H1 (cell line): ENCODE results near the gene ATP7B. TPM values are rescaled to one million over a fixed set of nuclear protein-coding genes. Genes with fewer than 3 reads are reported as not detected.
A peak's percentile ranks its signal among the peaks of the same experiment; 100 is the strongest.

ENCODE experiments used
- CTCF ChIA-PET: fragments of 300-600 bp; sonication (Branson Sonifier 250); formaldehyde crosslinking; loops from one replicate; lab custom pipeline; 2021; ENCODE audit not compliant: partially characterized antibody; lab: Charles Lee
- POLR2A ChIA-PET: fragments of 300-600 bp; sonication (Branson Sonifier 250); formaldehyde crosslinking; loops from one replicate; lab custom pipeline; 2021; ENCODE audit warnings: inconsistent platforms; ENCODE audit not compliant: partially characterized antibody; lab: Charles Lee
- DNase-seq, 2 experiments: peaks; one replicate each; pipeline versions ENCODE4 v3.0.0 to v3.0.0-alpha.2; 2010 to 2022; ENCODE audit warnings: low spot score in 2 of 2, low read depth in 1 of 2, mixed read lengths in 1 of 2
- FAIRE-seq: peaks from 2 replicates; lab custom pipeline; 2011; peaks lifted over from hg19 to GRCh38; lab: Jason Lieb, UNC
- H2AFZ ChIP-seq: 2 replicates; pipeline ENCODE4 v1.8.1; 2012; ENCODE audit warnings: low read length, inconsistent platforms
- H2AK5ac ChIP-seq: 2 replicates; pipeline ENCODE4 v1.6.1; 2013; ENCODE audit warnings: low read depth, low read length
- H2BK120ac ChIP-seq: replicated peaks from 2 replicates; pipeline ENCODE3; 2013; ENCODE audit warnings: low read depth, low read length, inconsistent platforms
- H2BK12ac ChIP-seq: 2 replicates; pipeline ENCODE4 v1.6.1; 2013; ENCODE audit warnings: low read depth, low read length
- H2BK15ac ChIP-seq: 2 replicates; pipeline ENCODE4 v1.6.1; 2013; ENCODE audit warnings: low read length
- H2BK20ac ChIP-seq: 2 replicates; pipeline ENCODE4 v1.6.1; 2013; ENCODE audit warnings: low read length
- H2BK5ac ChIP-seq: 2 replicates; pipeline ENCODE4 v1.6.1; 2013; ENCODE audit warnings: low read depth, low read length
- H3K14ac ChIP-seq: 2 replicates; pipeline ENCODE4 v1.6.1; 2013; ENCODE audit warnings: inconsistent platforms; ENCODE audit not compliant: insufficient read length
- H3K18ac ChIP-seq: 2 replicates; pipeline ENCODE4 v1.6.1; 2013; ENCODE audit warnings: low read length; ENCODE audit errors: extremely low read depth
- H3K23ac ChIP-seq: 2 replicates; pipeline ENCODE4 v1.6.1; 2013; ENCODE audit warnings: inconsistent platforms; ENCODE audit not compliant: insufficient read length
- H3K23me2 ChIP-seq: 2 replicates; pipeline ENCODE4 v1.6.1; 2013; ENCODE audit warnings: low read depth, low read length
- H3K27ac ChIP-seq: 2 replicates; pipeline ENCODE4 v1.6.1; 2011; ENCODE audit warnings: low read depth, low read length, inconsistent platforms
- H3K27me3 ChIP-seq, 4 experiments: replicated peaks in 1 of 4; 1 replicate in 1 of 4; 2 replicates in 3 of 4; pipeline versions ENCODE4 v1.6.1 to v1.8.1; 2011 to 2013; ENCODE audit warnings: low read length in 3 of 4, mild to moderate bottlenecking in 3 of 4, inconsistent platforms in 2 of 4, mixed read lengths in 2 of 4, moderate library complexity in 1 of 4; ENCODE audit not compliant: control insufficient read depth in 3 of 4, insufficient read depth in 3 of 4; ENCODE audit errors: extremely low read depth in 1 of 4
- H3K36me3 ChIP-seq, 4 experiments: 2 replicates each; pipeline versions ENCODE4 v1.6.1 to v1.8.1; 2011 to 2013; ENCODE audit warnings: mild to moderate bottlenecking in 4 of 4, low read length in 3 of 4, moderate library complexity in 2 of 4, control low read depth in 1 of 4, inconsistent platforms in 1 of 4; ENCODE audit not compliant: insufficient read depth in 4 of 4, control insufficient read depth in 2 of 4
- H3K4ac ChIP-seq: replicated peaks from 2 replicates; pipeline ENCODE3; 2013; ENCODE audit warnings: low read length, low read depth, mixed read lengths, inconsistent platforms; ENCODE audit not compliant: insufficient read length
- H3K4me1 ChIP-seq, 4 experiments: replicated peaks in 1 of 4; 1 replicate in 1 of 4; 2 replicates in 3 of 4; pipeline versions ENCODE4 v1.6.1 to v1.8.1; 2011 to 2013; ENCODE audit warnings: low read length in 3 of 4, inconsistent platforms in 2 of 4, mixed read lengths in 1 of 4; ENCODE audit not compliant: insufficient read depth in 4 of 4, control insufficient read depth in 3 of 4
- H3K4me2 ChIP-seq, 2 experiments: 2 replicates each; pipeline versions ENCODE4 v1.6.1 to v1.8.1; 2011 to 2013; ENCODE audit warnings: low read depth in 2 of 2, low read length in 2 of 2, control low read depth in 1 of 2, inconsistent platforms in 1 of 2, mild to moderate bottlenecking in 1 of 2; ENCODE audit not compliant: insufficient read depth in 1 of 2
- H3K4me3 ChIP-seq, 4 experiments: fragments of 200-600, 300-600 bp in 1 of 4; sonication (generic), shearing (Covaris generic), sonication (Bioruptor Twin) in 1 of 4; 2 replicates each; pipeline versions ENCODE4 v1.5.1 to v1.8.1; 2011 to 2016; ENCODE audit warnings: low read length in 4 of 4, low read depth in 3 of 4, control low read depth in 2 of 4, inconsistent platforms in 2 of 4, mild to moderate bottlenecking in 2 of 4, mixed read lengths in 1 of 4, moderate library complexity in 1 of 4; ENCODE audit not compliant: insufficient read depth in 2 of 4; ENCODE audit errors: extremely low read depth in 1 of 4
- H3K56ac ChIP-seq: replicated peaks from 2 replicates; pipeline ENCODE3; 2013; ENCODE audit warnings: low read depth, mild to moderate bottlenecking, mixed read lengths, low read length, inconsistent platforms; ENCODE audit not compliant: insufficient read length
- H3K79me1 ChIP-seq: 2 replicates; pipeline ENCODE4 v1.6.1; 2013; ENCODE audit warnings: low read depth, low read length, control low read depth
- H3K79me2 ChIP-seq, 2 experiments: 2 replicates each; pipeline versions ENCODE4 v1.6.1 to v1.8.1; 2012 to 2013; ENCODE audit warnings: low read length in 2 of 2, mild to moderate bottlenecking in 2 of 2, inconsistent platforms in 1 of 2; ENCODE audit not compliant: insufficient read depth in 2 of 2, control insufficient read depth in 1 of 2
- H3K9ac ChIP-seq, 4 experiments: replicated peaks in 1 of 4; 1 replicate in 1 of 4; 2 replicates in 3 of 4; pipeline versions ENCODE4 v1.6.1 to v1.8.1; 2011 to 2013; ENCODE audit warnings: low read depth in 3 of 4, low read length in 3 of 4, control low read depth in 2 of 4, mild to moderate bottlenecking in 2 of 4, moderate library complexity in 2 of 4, inconsistent platforms in 1 of 4; ENCODE audit errors: extremely low read depth in 1 of 4
- H3K9me3 ChIP-seq, 2 experiments: 2 replicates each; pipeline versions ENCODE4 v1.6.1 to v1.8.1; 2012 to 2013; ENCODE audit warnings: mild to moderate bottlenecking in 2 of 2, moderate library complexity in 2 of 2, control low read depth in 1 of 2, inconsistent platforms in 1 of 2, low read depth in 1 of 2, low read length in 1 of 2, mixed read lengths in 1 of 2; ENCODE audit not compliant: insufficient read depth in 2 of 2
- H4K20me1 ChIP-seq, 2 experiments: replicated peaks in 1 of 2; 2 replicates each; pipeline versions ENCODE3 to v1.8.1; 2011 to 2013; ENCODE audit warnings: inconsistent platforms in 2 of 2, low read length in 2 of 2, mild to moderate bottlenecking in 1 of 2; ENCODE audit not compliant: insufficient read depth in 2 of 2, control insufficient read depth in 1 of 2
- H4K5ac ChIP-seq: 2 replicates; pipeline ENCODE4 v1.6.1; 2013; ENCODE audit warnings: low read length, low read depth, mixed read lengths, inconsistent platforms; ENCODE audit not compliant: insufficient read length
- H4K8ac ChIP-seq: 2 replicates; pipeline ENCODE4 v1.8.0; 2013; ENCODE audit warnings: mild to moderate bottlenecking, moderate library complexity, low read length, inconsistent platforms; ENCODE audit not compliant: insufficient read depth; ENCODE audit errors: extremely low read depth
- H4K91ac ChIP-seq: replicated peaks from 2 replicates; pipeline ENCODE3; 2013; ENCODE audit warnings: low read length, mixed read lengths, inconsistent platforms; ENCODE audit not compliant: insufficient read length
- CEBPB ChIP-seq: IDR thresholded peaks from 2 replicates; pipeline ENCODE4 v1.6.1; 2012; ENCODE audit warnings: low read depth, low read length
- CTCF ChIP-seq, 3 experiments: IDR thresholded peaks; 1 replicate in 2 of 3; 2 replicates in 1 of 3; pipeline versions ENCODE4 v1.5.1 to v1.6.1; 2011; ENCODE audit warnings: low read length in 3 of 3, mild to moderate bottlenecking in 3 of 3, inconsistent platforms in 2 of 3, low read depth in 1 of 3, moderate library complexity in 1 of 3; ENCODE audit not compliant: insufficient read depth in 1 of 3; ENCODE audit errors: control extremely low read depth in 1 of 3
- JUND ChIP-seq: IDR thresholded peaks from 2 replicates; pipeline ENCODE4 v1.6.1; 2011; ENCODE audit warnings: mild to moderate bottlenecking, improper control_type of control experiment, low read length
- RAD21 ChIP-seq, 2 experiments: IDR thresholded peaks in 1 of 2; conservative IDR thresholded peaks in 1 of 2; 2 replicates each; pipeline ENCODE4 v1.6.1; 2011; ENCODE audit warnings: low read depth in 2 of 2, low read length in 2 of 2, improper control_type of control experiment in 1 of 2, inconsistent platforms in 1 of 2, mild to moderate bottlenecking in 1 of 2, moderate library complexity in 1 of 2
- SP2 ChIP-seq: IDR thresholded peaks from 2 replicates; pipeline ENCODE4 v1.6.1; 2012; ENCODE audit warnings: mild to moderate bottlenecking, low read length, inconsistent platforms
- YY1 ChIP-seq: IDR thresholded peaks from 2 replicates; pipeline ENCODE4 v1.6.1; 2011; ENCODE audit warnings: low read depth, mild to moderate bottlenecking, low read length
- WGBS, 2 experiments: shearing (Covaris generic) in 1 of 2; methylation state at CpG; one replicate each; pipeline versions ENCODE4 v1.1.6 to v1.1.7; 2013 to 2015; ENCODE audit warnings: low lambda C conversion rate in 2 of 2, mixed read lengths in 2 of 2, inconsistent platforms in 1 of 2, low coverage in 1 of 2, missing lambda C conversion rate in 1 of 2; ENCODE audit not compliant: insufficient replicate concordance in 2 of 2, insufficient coverage in 1 of 2, insufficient read length in 1 of 2; ENCODE audit errors: extremely low coverage in 1 of 2, missing lambda C conversion rate in 1 of 2; 5-methylcytosine and 5-hydroxymethylcytosine counted together
- polyA plus RNA-seq, 7 experiments: library from polyadenylated mRNA; depleted of rRNA in 3 of 7; stranded (reverse) in 5 of 7; unstranded in 2 of 7; fragments of >200 nt in 5 of 7; fragments of 200-250 nt in 2 of 7; gene quantifications; 1 replicate in 5 of 7; 2 replicates in 1 of 7; 4 replicates in 1 of 7; pipeline versions ENCODE4 v1.2.1 to v1.2.3, GENCODE V29; 2011 to 2013; ENCODE audit warnings: missing spikeins in 2 of 7, mixed read lengths in 2 of 7
- total RNA-seq: library from RNA; stranded (reverse); fragmentation: NEBNext Ultra II Directional; extraction: Animal tissue kit (Norgen Biotek cat#: 25700); gene quantifications from 2 replicates; pipeline ENCODE4 v1.2.1, GENCODE V29; 2021

Gene ATP7B
- total and polyA plus RNA-seq, 2 of the 8 experiments (the other 6 are each of a cell fraction or from before 2014, with no cell fraction given) = 4.1 to 9.2 TPM

- Histone ChIP-seq H2BK12ac (no peak overlapping the region), H2BK5ac (no peak overlapping the region), H3K4ac (no peak overlapping the region), H3K36me3 (no peaks in the 10 kb centered on the region), H3K56ac (no peak overlapping the region), H2BK20ac (no peak overlapping the region), H3K23ac (no peak overlapping the region), H3K14ac (no peak overlapping the region), H3K4me3 (no peak overlapping the region), H3K27me3 (no peaks in the 10 kb centered on the region), H2BK15ac (no peak overlapping the region), H3K4me1 (no peaks in the 10 kb centered on the region; a peak in 2 of 7 replicates), H4K8ac (no peak overlapping the region), H3K27ac (no peak overlapping the region), H4K5ac (no peak overlapping the region), H3K18ac (no peak overlapping the region), H3K79me1 (no peaks in the 10 kb centered on the region), H3K79me2 (no peaks in the 10 kb centered on the region), H2AK5ac (no peak overlapping the region), H2AFZ (no peak overlapping the region), H4K91ac (no peak overlapping the region), H4K20me1 (no peaks in the 10 kb centered on the region), H3K4me2 (no peak overlapping the region), H3K23me2 (no peaks in the 10 kb centered on the region), H3K9me3 (no peaks in the 10 kb centered on the region), H3K9ac (no peak overlapping the region), H2BK120ac (no peak overlapping the region)
- ChIA-PET CTCF (interaction anchor here (0.6 to 8.8 kb wide), 27 partner anchors 9 to 752 kb away, joined by 3 to 71 read pairs (median 4); partner anchors contain the start of gene TMEM272), POLR2A (interaction anchor here (1.0 to 1.1 kb wide), 2 partner anchors 10 to 15 kb away, joined by 3 read pairs; no protein-coding TSS in a partner anchor)
- DNase-seq (no peak), FAIRE-seq (no peak)
- TF ChIP-seq YY1 (peak; percentile 68), RAD21 (IDR thresholded peaks at IDR 0.05 in 1 of 2, conservative IDR thresholded peaks at IDR 0.05 in 1 of 2; ENCODE audit: low read depth in 2 of 2, low read length in 2 of 2) (peak; percentile 13 to 47; a peak in 3 of 4 replicates), JUND (no peak), CEBPB (no peak), CTCF (IDR thresholded peaks at IDR 0.05; ENCODE audit: control extremely low read depth in 1 of 3, insufficient read depth in 1 of 3, low read depth in 1 of 3, low read length in 3 of 3) (peak; percentile 30 to 58 (median 51)), SP2 (0 out of 2 replicates have a peak, but pooled peaks have one; percentile 7)
- WGBS, 2 experiments = 70% methylated on average over 4 of the region's 4 CpGs; no CpG with 5 or more reads in 1 of the 2 experiments
Observed at GRCh38 chr13:51913421-51914136, 97.7 kb downstream of the ATP7B start.
